Measurements from ENCODE around the gene LPAR1. TPM values are rescaled to one million over a fixed set of nuclear protein-coding genes. Genes with fewer than 3 reads are reported as not detected.

Gene LPAR1
- total RNA-seq, 1 experiment from 2014 or later = 0.21 TPM

DNA sequence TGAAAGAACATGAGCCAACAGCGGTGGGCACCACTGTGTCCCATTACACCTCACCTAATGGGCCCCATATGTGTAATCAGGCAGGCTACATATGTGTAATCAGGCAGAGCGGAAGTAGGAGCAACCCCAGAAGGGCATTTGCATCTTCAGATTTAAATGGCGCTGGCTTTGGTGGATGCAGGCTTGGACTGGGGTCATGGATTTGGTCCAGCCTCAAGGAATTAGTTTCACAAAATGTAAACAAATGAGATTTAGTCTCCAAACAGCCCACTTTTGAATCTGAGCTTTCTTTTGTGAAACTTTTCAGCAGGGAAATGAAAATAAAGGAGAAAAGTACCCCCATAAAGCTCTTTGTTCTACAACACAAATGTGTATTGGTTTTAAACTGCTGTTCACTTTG lies 161.3 kb downstream of the LPAR1 start:
- Mint-ChIP-seq H3K4me1 (ENCODE audit: insufficient read depth, unreplicated experiment) (no peaks in the 10 kb centered on the region), H3K27me3 (ENCODE audit: insufficient read depth, unreplicated experiment) (no peaks in the 10 kb centered on the region), H3K27ac (ENCODE audit: low read depth, unreplicated experiment) (no peak overlapping the region), H3K9me3 (ENCODE audit: unreplicated experiment) (no peaks in the 10 kb centered on the region), H3K36me3 (ENCODE audit: insufficient read depth, unreplicated experiment) (no peaks in the 10 kb centered on the region), H3K4me3 (ENCODE audit: unreplicated experiment) (no peak overlapping the region)
- ChIA-PET CTCF (interaction anchor here (0.6 kb wide), 1 partner anchor 584 kb away, joined by 6 read pairs; no protein-coding TSS in a partner anchor), POLR2A (no interaction called here)
- TF ChIP-seq, protein P1, sequence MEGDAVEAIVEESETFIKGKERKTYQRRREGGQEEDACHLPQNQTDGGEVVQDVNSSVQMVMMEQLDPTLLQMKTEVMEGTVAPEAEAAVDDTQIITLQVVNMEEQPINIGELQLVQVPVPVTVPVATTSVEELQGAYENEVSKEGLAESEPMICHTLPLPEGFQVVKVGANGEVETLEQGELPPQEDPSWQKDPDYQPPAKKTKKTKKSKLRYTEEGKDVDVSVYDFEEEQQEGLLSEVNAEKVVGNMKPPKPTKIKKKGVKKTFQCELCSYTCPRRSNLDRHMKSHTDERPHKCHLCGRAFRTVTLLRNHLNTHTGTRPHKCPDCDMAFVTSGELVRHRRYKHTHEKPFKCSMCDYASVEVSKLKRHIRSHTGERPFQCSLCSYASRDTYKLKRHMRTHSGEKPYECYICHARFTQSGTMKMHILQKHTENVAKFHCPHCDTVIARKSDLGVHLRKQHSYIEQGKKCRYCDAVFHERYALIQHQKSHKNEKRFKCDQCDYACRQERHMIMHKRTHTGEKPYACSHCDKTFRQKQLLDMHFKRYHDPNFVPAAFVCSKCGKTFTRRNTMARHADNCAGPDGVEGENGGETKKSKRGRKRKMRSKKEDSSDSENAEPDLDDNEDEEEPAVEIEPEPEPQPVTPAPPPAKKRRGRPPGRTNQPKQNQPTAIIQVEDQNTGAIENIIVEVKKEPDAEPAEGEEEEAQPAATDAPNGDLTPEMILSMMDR (IDR thresholded peaks at IDR 0.05; ENCODE audit: unreplicated experiment) = no peak
- DNase-seq (ENCODE audit: unreplicated experiment) = no peak
- intact Hi-C loops (cut with micrococcal nuclease) = no loop called here
- BruUV-seq (replicated peaks) = no TSS peak

DNA sequence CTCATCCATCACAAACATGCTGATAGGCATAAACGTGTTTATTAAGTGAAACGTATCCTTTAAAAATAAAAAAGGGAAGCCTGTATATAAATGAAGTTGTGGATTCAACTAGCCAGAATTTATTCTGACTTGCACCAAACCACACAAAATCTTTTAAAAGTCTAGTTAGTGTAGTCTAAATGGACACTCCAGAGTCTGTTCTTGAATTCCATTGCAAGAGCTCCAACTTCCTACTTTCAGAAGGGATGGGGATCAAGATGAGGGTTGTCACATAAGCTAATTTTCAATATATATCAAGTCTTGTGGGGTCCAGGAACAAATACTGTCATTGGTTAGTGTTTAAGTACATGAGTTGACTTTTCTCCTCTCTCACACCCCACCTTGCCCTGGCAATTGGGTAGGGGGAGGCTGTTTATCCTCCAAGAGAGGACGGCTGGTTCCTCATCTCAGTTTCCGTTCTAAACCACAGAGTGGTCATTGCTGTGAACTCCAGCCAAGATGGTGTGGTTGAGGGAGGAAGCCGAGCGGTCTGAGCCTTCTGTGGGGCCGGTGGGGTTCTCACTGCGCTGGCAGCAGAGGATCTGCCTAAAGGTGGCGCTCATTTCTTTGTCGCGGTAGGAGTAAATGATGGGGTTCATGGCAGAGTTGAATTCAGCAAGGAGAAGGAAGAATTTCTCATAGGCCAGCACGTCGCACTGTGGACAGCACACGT lies 163.2 kb downstream of the LPAR1 start:
- CTCF ChIA-PET = no interaction called here
- Mint-ChIP-seq H3K36me3 (ENCODE audit: insufficient read depth, unreplicated experiment) (no peaks in the 10 kb centered on the region), H3K27me3 (ENCODE audit: insufficient read depth, unreplicated experiment) (no peaks in the 10 kb centered on the region), H3K9me3 (ENCODE audit: unreplicated experiment) (no peaks in the 10 kb centered on the region), H3K4me1 (ENCODE audit: insufficient read depth, unreplicated experiment) (no peaks in the 10 kb centered on the region), H3K4me3 (ENCODE audit: unreplicated experiment) (no peak overlapping the region), H3K27ac (ENCODE audit: low read depth, unreplicated experiment) (no peak overlapping the region)
- POLR2A ChIA-PET = no interaction called here
- no TSS peak for BruUV-seq (replicated peaks)
- intact Hi-C loops (cut with micrococcal nuclease) = no loop called here
- TF ChIP-seq, protein P1 (IDR thresholded peaks at IDR 0.05; ENCODE audit: unreplicated experiment) = no peak
- no peak for DNase-seq (ENCODE audit: unreplicated experiment)

DNA sequence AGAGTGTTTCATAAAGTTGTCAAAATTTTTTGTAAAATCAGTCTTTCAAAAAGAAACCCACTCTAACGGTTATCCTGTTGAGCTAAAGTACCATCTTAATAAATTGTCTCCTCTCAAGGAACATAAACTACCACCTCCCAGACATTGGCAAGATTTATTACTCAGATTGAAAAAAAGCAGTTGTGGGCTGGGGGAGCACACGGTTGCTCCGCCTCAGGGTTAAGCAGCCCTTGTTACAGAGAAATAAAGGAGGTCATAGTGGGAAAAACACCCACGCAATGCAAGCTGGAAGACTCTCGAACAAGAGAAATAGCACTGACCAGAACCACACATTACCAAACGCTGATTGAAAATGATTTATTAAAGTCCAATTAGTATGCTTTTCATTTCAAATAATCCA lies 165.3 kb downstream of the LPAR1 start:
- TF ChIP-seq, protein P1 (IDR thresholded peaks at IDR 0.05; ENCODE audit: unreplicated experiment) = no peak
- intact Hi-C loops (cut with micrococcal nuclease) = no loop called here
- Mint-ChIP-seq H3K4me1 (ENCODE audit: insufficient read depth, unreplicated experiment) (no peaks in the 10 kb centered on the region), H3K36me3 (ENCODE audit: insufficient read depth, unreplicated experiment) (no peaks in the 10 kb centered on the region), H3K9me3 (ENCODE audit: unreplicated experiment) (no peaks in the 10 kb centered on the region), H3K27ac (ENCODE audit: low read depth, unreplicated experiment) (no peak overlapping the region), H3K27me3 (ENCODE audit: insufficient read depth, unreplicated experiment) (no peaks in the 10 kb centered on the region), H3K4me3 (ENCODE audit: unreplicated experiment) (no peak overlapping the region)
- DNase-seq (ENCODE audit: unreplicated experiment) = no peak
- BruUV-seq (replicated peaks) = no TSS peak
- ChIA-PET POLR2A (interaction anchor here (0.7 kb wide), 1 partner anchor 8 kb away, joined by 3 read pairs; no protein-coding TSS in a partner anchor), CTCF (no interaction called here)

DNA sequence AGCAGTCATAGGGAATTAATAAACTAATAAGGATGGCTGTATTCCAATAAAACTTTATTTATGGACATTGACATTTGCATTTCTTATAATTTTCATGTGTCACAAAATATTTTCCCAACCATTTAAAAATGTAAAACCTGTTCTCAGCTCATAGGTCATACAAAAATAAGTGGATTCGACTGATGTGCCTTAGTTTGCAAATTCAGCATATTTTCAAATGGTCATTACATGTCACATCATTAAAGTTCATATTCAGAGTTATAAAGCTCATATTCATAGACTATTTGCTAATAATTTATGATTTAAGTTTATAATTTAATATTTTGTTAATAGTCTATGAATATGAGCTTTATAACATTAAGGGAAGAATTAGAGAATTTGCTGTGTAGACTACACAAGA lies 166.5 kb downstream of the LPAR1 start:
- no peak for DNase-seq (ENCODE audit: unreplicated experiment)
- H3K36me3 Mint-ChIP-seq (ENCODE audit: insufficient read depth, unreplicated experiment) = no peaks in the 10 kb centered on the region
- intact Hi-C loops (cut with micrococcal nuclease) = no loop called here
- H3K27me3 Mint-ChIP-seq (ENCODE audit: insufficient read depth, unreplicated experiment) = no peaks in the 10 kb centered on the region
- H3K27ac Mint-ChIP-seq (ENCODE audit: low read depth, unreplicated experiment) = no peak overlapping the region
- ChIA-PET POLR2A (no interaction called here), CTCF (interaction anchor here (0.6 kb wide), 1 partner anchor 230 kb away, joined by 3 read pairs; no protein-coding TSS in a partner anchor)
- no peak overlapping the region for H3K4me3 Mint-ChIP-seq (ENCODE audit: unreplicated experiment)
- TF ChIP-seq, protein P1 (IDR thresholded peaks at IDR 0.05; ENCODE audit: unreplicated experiment) = no peak
- no peaks in the 10 kb centered on the region for H3K9me3 Mint-ChIP-seq (ENCODE audit: unreplicated experiment)
- no TSS peak for BruUV-seq (replicated peaks)
- no peaks in the 10 kb centered on the region for H3K4me1 Mint-ChIP-seq (ENCODE audit: insufficient read depth, unreplicated experiment)
